ENCODE measurements around the gene RFC2. TPM values are rescaled to one million over a fixed set of nuclear protein-coding genes. Genes with fewer than 3 reads are reported as not detected.

The RFC2 gene
- total RNA-seq, 4 donors from 2014 or later, result 8.2 to 15.2 (median 12.7) TPM

DNA sequence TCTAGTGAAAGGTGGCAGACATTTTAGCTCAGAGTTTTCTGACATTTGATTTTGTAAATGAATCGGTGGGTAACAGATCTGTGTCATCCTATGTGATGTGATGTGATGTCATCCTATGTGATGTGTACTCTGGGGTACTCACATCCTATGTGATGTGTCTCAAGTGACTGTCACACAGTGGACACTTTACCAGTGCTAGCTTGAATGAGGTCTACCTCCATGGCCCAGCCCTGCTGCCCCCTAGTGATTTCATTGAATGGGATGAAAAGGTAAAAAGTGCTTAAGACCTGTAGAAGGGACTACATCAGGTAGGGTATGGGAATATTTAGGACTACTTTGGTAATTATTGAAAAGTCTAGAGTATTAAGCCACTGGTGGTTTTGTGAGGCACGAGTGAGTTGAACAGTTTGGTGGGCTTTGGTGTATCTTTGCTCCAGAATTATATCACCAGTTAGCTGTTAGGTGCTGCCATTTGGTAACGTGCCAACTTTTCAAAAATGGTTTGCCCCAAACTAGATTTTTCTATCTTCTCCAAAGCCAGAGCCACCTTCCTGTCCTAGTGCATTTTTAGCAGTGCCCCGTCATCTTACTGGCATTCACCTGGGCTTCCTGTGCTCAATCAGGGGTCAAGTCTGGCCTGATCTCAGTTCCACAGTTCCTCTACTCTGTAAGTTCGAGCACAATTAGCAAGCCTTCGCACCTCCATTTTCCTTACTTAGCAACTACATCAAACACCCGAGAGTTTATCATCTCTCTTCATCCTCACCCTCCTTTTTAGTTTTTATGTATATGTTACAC lies 70.3 kb downstream of the RFC2 start:
- peaks cover 0 to 7% of the 10 kb centered on the region in 2 donors for H3K36me3 ChIP-seq
- H3K27me3 ChIP-seq, result no peaks in the 10 kb centered on the region
- TF ChIP-seq CTCF (IDR thresholded peaks at IDR 0.05 in 4 of 5, conservative IDR thresholded peaks at IDR 0.05 in 1 of 5), result no peak
- no peak for TF ChIP-seq POLR2A (IDR thresholded peaks at IDR 0.05)
- H3K4me1 ChIP-seq, result peaks cover 98 to 99% of the 10 kb centered on the region in 2 donors
- no peaks in the 10 kb centered on the region for H3K9me3 ChIP-seq
- H3K4me3 ChIP-seq, result no peak overlapping the region
- ATAC-seq (no peak), DNase-seq (no peak)
- intact Hi-C loops (cut with DNase I; ENCODE audit: low total_unique reads), result loop anchor here (5.0 kb wide), 1 partner anchor 117 kb away; no protein-coding TSS in a partner anchor
- in situ Hi-C loops (cut with MboI; ENCODE audit: low sequenced_read_pairs in 4 of 4), result loop anchor here in 1 of 4 donors (25.0 kb wide), 1 partner anchor 478 kb away; the partner anchor contains the start of gene GTF2I
- peak overlapping the region; percentile 85 to 99 (median 94) for H3K27ac ChIP-seq

- intact Hi-C loops (cut with DNase I; ENCODE audit: low total_unique reads), result loop anchor here (5.0 kb wide), 1 partner anchor 116 kb away; no protein-coding TSS in a partner anchor
- H3K9me3 ChIP-seq, result no peaks in the 10 kb centered on the region
- peaks cover 97 to 99% of the 10 kb centered on the region in 2 donors for H3K4me1 ChIP-seq
- DNase-seq (no peak), ATAC-seq (no peak)
- no peaks in the 10 kb centered on the region for H3K27me3 ChIP-seq
- no peak overlapping the region for H3K4me3 ChIP-seq
- TF ChIP-seq CTCF (IDR thresholded peaks at IDR 0.05 in 4 of 5, conservative IDR thresholded peaks at IDR 0.05 in 1 of 5), result no peak
- no peak for TF ChIP-seq POLR2A (IDR thresholded peaks at IDR 0.05)
- H3K36me3 ChIP-seq, result peaks cover 0 to under 1% of the 10 kb centered on the region in 2 donors
- in situ Hi-C loops (cut with MboI; ENCODE audit: low sequenced_read_pairs in 4 of 4), result loop anchor here in 1 of 4 donors (25.0 kb wide), 1 partner anchor 479 kb away; the partner anchor contains the start of gene GTF2I
- H3K27ac ChIP-seq, result peak overlapping the region; percentile 85 to 99 (median 94)
Observed at GRCh38 chr7:74183142-74183541, 71.1 kb downstream of the RFC2 start.

- TF ChIP-seq CTCF (IDR thresholded peaks at IDR 0.05 in 4 of 5, conservative IDR thresholded peaks at IDR 0.05 in 1 of 5), result no peak
- no peak for TF ChIP-seq POLR2A (IDR thresholded peaks at IDR 0.05)
- peak overlapping the region; percentile 85 to 99 (median 94) for H3K27ac ChIP-seq
- intact Hi-C loops (cut with DNase I; ENCODE audit: low total_unique reads), result loop anchor here (5.0 kb wide), 1 partner anchor 115 kb away; no protein-coding TSS in a partner anchor
- no peaks in the 10 kb centered on the region for H3K36me3 ChIP-seq
- H3K9me3 ChIP-seq, result no peaks in the 10 kb centered on the region
- DNase-seq (peak in 1 of 2 donors; percentile 29), ATAC-seq (peak in 1 of 2 donors; percentile 20)
- no peaks in the 10 kb centered on the region for H3K27me3 ChIP-seq
- in situ Hi-C loops (cut with MboI; ENCODE audit: low sequenced_read_pairs in 4 of 4), result loop anchor here in 1 of 4 donors (25.0 kb wide), 1 partner anchor 480 kb away; the partner anchor contains the start of gene GTF2I
- peaks cover 97 to 99% of the 10 kb centered on the region in 2 donors for H3K4me1 ChIP-seq
- H3K4me3 ChIP-seq, result no peak overlapping the region
Observed at GRCh38 chr7:74182453-74183090, 71.6 kb downstream of the RFC2 start.

GRCh38 chr7:74181821-74182220 lies 72.4 kb downstream of the RFC2 start:
- Histone ChIP-seq H3K4me1 (peaks cover 97 to 99% of the 10 kb centered on the region in 2 donors), H3K4me3 (no peak overlapping the region), H3K27me3 (no peaks in the 10 kb centered on the region), H3K9me3 (no peaks in the 10 kb centered on the region), H3K27ac (peak overlapping the region; percentile 85 to 99 (median 94)), H3K36me3 (no peaks in the 10 kb centered on the region)
- ATAC-seq, result no peak
- TF ChIP-seq CTCF (IDR thresholded peaks at IDR 0.05 in 4 of 5, conservative IDR thresholded peaks at IDR 0.05 in 1 of 5), result no peak
- intact Hi-C loops (cut with DNase I; ENCODE audit: low total_unique reads), result loop anchor here (5.0 kb wide), 1 partner anchor 115 kb away; no protein-coding TSS in a partner anchor
- DNase-seq, result peak in 1 of 2 donors; percentile 52
- in situ Hi-C loops (cut with MboI; ENCODE audit: low sequenced_read_pairs in 4 of 4), result loop anchor here in 1 of 4 donors (25.0 kb wide), 1 partner anchor 480 kb away; the partner anchor contains the start of gene GTF2I

MicroRNAs encoded within 50 kb of the gene (microRNA counts, 767-probe panel; counts per million panel counts)
- microRNA hsa-miR-590-3p, result 356 to 448 counts per million in 2 donors
- microRNA hsa-miR-590-5p, result 356 to 448 counts per million in 2 donors

Small RNAs within 50 kb of the gene (microRNA-seq; reads per million reads assigned to microRNA genes)
- 394 to 423 reads per million in 2 donors for gene MIR590 (ENCODE audit: borderline replicate concordance in 2 of 2)

Other genes with a start within 250 kb of the RFC2 start
- gene ELN, start 226.2 kb downstream of the RFC2 start, total RNA-seq, result 10 to 100 TPM in 1 of 4 donors, 1 to 10 TPM in 3; 5.3 to 14.8 (median 6.9) TPM
- 10 to 100 TPM; 15.3 to 56.4 (median 23.3) TPM for gene LIMK1, start 170.6 kb downstream of the RFC2 start, total RNA-seq
- 100 to 1,000 TPM; 247 to 430 (median 309) TPM for gene EIF4H, start 80.0 kb downstream of the RFC2 start, total RNA-seq
- gene LAT2, start 44.4 kb downstream of the RFC2 start, total RNA-seq, result 1 to 10 TPM; 2.1 to 5.3 (median 3.0) TPM
- gene CLIP2, start 35.0 kb upstream of the RFC2 start, total RNA-seq, result 10 to 100 TPM in 1 of 4 donors, 1 to 10 TPM in 3; 2.0 to 10.0 (median 4.2) TPM
- gene GTF2IRD1, start 199.5 kb upstream of the RFC2 start, total RNA-seq, result 100 to 1,000 TPM in 1 of 4 donors, 10 to 100 TPM in 3; 42.9 to 109 (median 77.0) TPM